Lung (tissue), 12 donors: ENCODE results near the gene STMND1. TPM values are rescaled to one million over a fixed set of nuclear protein-coding genes. Genes with fewer than 3 reads are reported as not detected.

Experiments
- ATAC-seq: fragments of 200-7000 bp; cut with Tn5 transposase; one replicate; pipeline ENCODE4 v1.9.1; 2020; ENCODE audit warnings: moderate number of reproducible peaks; ENCODE audit not compliant: insufficient read depth, low FRiP score
- DNase-seq, 3 donors: peaks; one replicate each; pipeline ENCODE4 v3.0.0-alpha.2; 2013 to 2017
- H3K27ac ChIP-seq, 2 donors: one replicate each; pipeline ENCODE4 v1.5.1; 2013; ENCODE audit warnings: mild to moderate bottlenecking in 2 of 2, moderate library complexity in 2 of 2, control low read depth in 1 of 2, inconsistent platforms in 1 of 2, low read depth in 1 of 2, low read length in 1 of 2
- H3K27me3 ChIP-seq, 3 donors: one replicate each; pipeline ENCODE4 v1.5.1; 2013; ENCODE audit warnings: low read length in 2 of 3; ENCODE audit not compliant: control insufficient read depth in 3 of 3, insufficient read depth in 3 of 3
- H3K36me3 ChIP-seq, 4 donors: one replicate each; pipeline ENCODE4 v1.5.1; 2013; ENCODE audit warnings: low read length in 4 of 4, mild to moderate bottlenecking in 1 of 4, moderate library complexity in 1 of 4; ENCODE audit not compliant: control insufficient read depth in 4 of 4, insufficient read depth in 4 of 4
- H3K4me1 ChIP-seq, 5 donors: one replicate each; pipeline ENCODE4 v1.5.1; 2013; ENCODE audit warnings: low read length in 5 of 5, mild to moderate bottlenecking in 2 of 5, moderate library complexity in 1 of 5; ENCODE audit not compliant: control insufficient read depth in 5 of 5, insufficient read depth in 5 of 5
- H3K4me3 ChIP-seq: one replicate; pipeline ENCODE4 v1.5.1; 2013; ENCODE audit warnings: mild to moderate bottlenecking, control low read depth, moderate library complexity
- H3K9ac ChIP-seq, 2 donors: one replicate each; pipeline ENCODE4 v1.5.1; 2013; ENCODE audit warnings: low read length in 2 of 2, control low read depth in 1 of 2; ENCODE audit not compliant: insufficient read depth in 1 of 2
- H3K9me3 ChIP-seq, 4 donors: one replicate each; pipeline ENCODE4 v1.5.1; 2013; ENCODE audit warnings: low read length in 3 of 4, mild to moderate bottlenecking in 1 of 4, moderate library complexity in 1 of 4; ENCODE audit not compliant: control insufficient read depth in 4 of 4, insufficient read depth in 3 of 4
- WGBS, 2 donors: extraction: QIAGEN DNeasy Blood & Tissue Kit; methylation state at CpG; one replicate each; pipeline ENCODE4 v1.1.7; 2013; 5-methylcytosine and 5-hydroxymethylcytosine counted together
- polyA plus RNA-seq, 2 donors: library from polyadenylated mRNA; stranded (reverse); fragments of 200-250 nt; gene quantifications; one replicate each; pipeline ENCODE4 v1.2.1, GENCODE V29; 2013
- total RNA-seq, 2 donors: library from RNA; depleted of rRNA in 1 of 2; stranded (reverse); fragments of >200 nt in 1 of 2; gene quantifications; one replicate each; pipeline ENCODE4 v1.2.1, GENCODE V29; 2014 to 2021
- TF ChIP-seq, protein P1 (sequence below): IDR thresholded peaks from 2 replicates; pipeline ENCODE4 v1.5.1; 2012; ENCODE audit warnings: mild to moderate bottlenecking; ENCODE audit errors: control extremely low read depth, extremely low read depth
- donor health status: control.
- donor health status: control.
- donor health status: Bipolar disorder and iron deficiency.
- donor health status: healthy.
- donor health status: DM: yes; HTN: yes; CAD: no.

The STMND1 gene
- total and polyA plus RNA-seq, 4 donors: 4.6 to 11.0 (median 8.3) TPM

GRCh38 chr6:17081273-17081672, 20.6 kb upstream of the STMND1 start:
- no peak overlapping the region for H3K4me3 ChIP-seq
- TF ChIP-seq, protein P1, sequence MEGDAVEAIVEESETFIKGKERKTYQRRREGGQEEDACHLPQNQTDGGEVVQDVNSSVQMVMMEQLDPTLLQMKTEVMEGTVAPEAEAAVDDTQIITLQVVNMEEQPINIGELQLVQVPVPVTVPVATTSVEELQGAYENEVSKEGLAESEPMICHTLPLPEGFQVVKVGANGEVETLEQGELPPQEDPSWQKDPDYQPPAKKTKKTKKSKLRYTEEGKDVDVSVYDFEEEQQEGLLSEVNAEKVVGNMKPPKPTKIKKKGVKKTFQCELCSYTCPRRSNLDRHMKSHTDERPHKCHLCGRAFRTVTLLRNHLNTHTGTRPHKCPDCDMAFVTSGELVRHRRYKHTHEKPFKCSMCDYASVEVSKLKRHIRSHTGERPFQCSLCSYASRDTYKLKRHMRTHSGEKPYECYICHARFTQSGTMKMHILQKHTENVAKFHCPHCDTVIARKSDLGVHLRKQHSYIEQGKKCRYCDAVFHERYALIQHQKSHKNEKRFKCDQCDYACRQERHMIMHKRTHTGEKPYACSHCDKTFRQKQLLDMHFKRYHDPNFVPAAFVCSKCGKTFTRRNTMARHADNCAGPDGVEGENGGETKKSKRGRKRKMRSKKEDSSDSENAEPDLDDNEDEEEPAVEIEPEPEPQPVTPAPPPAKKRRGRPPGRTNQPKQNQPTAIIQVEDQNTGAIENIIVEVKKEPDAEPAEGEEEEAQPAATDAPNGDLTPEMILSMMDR: no peak
- no peak overlapping the region for H3K9ac ChIP-seq
- no peak overlapping the region for H3K27ac ChIP-seq
- DNase-seq (no peak), ATAC-seq (no peak)
- peaks cover 0 to 2% (median 0%) of the 10 kb centered on the region in 5 donors for H3K4me1 ChIP-seq
- H3K9me3 ChIP-seq: no peaks in the 10 kb centered on the region
- WGBS, 2 donors: 68 to 87% methylated on average over 4 of the region's 4 CpGs
- no peaks in the 10 kb centered on the region for H3K27me3 ChIP-seq
- no peaks in the 10 kb centered on the region for H3K36me3 ChIP-seq

GRCh38 chr6:17081860-17082508, 19.9 kb upstream of the STMND1 start:
- no peak overlapping the region for H3K4me3 ChIP-seq
- H3K36me3 ChIP-seq: no peaks in the 10 kb centered on the region
- no peak overlapping the region for H3K9ac ChIP-seq
- peaks cover 0 to 2% (median 0%) of the 10 kb centered on the region in 5 donors for H3K4me1 ChIP-seq
- no peaks in the 10 kb centered on the region for H3K27me3 ChIP-seq
- no peak overlapping the region for H3K27ac ChIP-seq
- H3K9me3 ChIP-seq: no peaks in the 10 kb centered on the region
- TF ChIP-seq, protein P1: no peak
- WGBS, 2 donors: 71 to 85% methylated on average over 5 of the region's 5 CpGs
- ATAC-seq: no peak
- DNase-seq: no peak

- Histone ChIP-seq H3K36me3 (no peaks in the 10 kb centered on the region), H3K9me3 (no peaks in the 10 kb centered on the region), H3K9ac (no peak overlapping the region), H3K4me3 (no peak overlapping the region), H3K27me3 (no peaks in the 10 kb centered on the region), H3K4me1 (peaks cover 0 to 2% (median 0%) of the 10 kb centered on the region in 5 donors), H3K27ac (no peak overlapping the region)
- ATAC-seq (no peak), DNase-seq (no peak)
- 84 to 91% methylated on average over 3 of the region's 3 CpGs for WGBS, 2 donors
- TF ChIP-seq, protein P1: no peak
Observed at GRCh38 chr6:17083397-17083796, 18.5 kb upstream of the STMND1 start.

- Histone ChIP-seq H3K27ac (no peak overlapping the region), H3K27me3 (no peaks in the 10 kb centered on the region), H3K9ac (no peak overlapping the region), H3K4me1 (peaks cover 0 to 2% (median 0%) of the 10 kb centered on the region in 5 donors), H3K4me3 (no peak overlapping the region), H3K36me3 (no peaks in the 10 kb centered on the region), H3K9me3 (no peaks in the 10 kb centered on the region)
- TF ChIP-seq, protein P1: peak; percentile 57
- 40 to 55% methylated on average over 11 of the region's 11 CpGs for WGBS, 2 donors
- DNase-seq: peak; percentile 61 to 88 (median 81)
- ATAC-seq: no peak
Observed at GRCh38 chr6:17086469-17086868, 15.4 kb upstream of the STMND1 start.
